ENCODE results near the gene CLINT1. TPM values are rescaled to one million over a fixed set of nuclear protein-coding genes. Genes with fewer than 3 reads are reported as not detected.

CLINT1 gene
- total and polyA plus RNA-seq, 2 experiments from 2014 or later: 71.7 to 101 TPM

- peak overlapping the region; percentile 61 for H3K27ac Mint-ChIP-seq
- peak; percentile 35; the same call in 1 of the 3 replicates for ATAC-seq
- peak; percentile 75 for DNase-seq (ENCODE audit: low spot score)
These were observed 38.2 kb downstream of the CLINT1 start for GRCh38 chr5:157820593-157821252.

DNA sequence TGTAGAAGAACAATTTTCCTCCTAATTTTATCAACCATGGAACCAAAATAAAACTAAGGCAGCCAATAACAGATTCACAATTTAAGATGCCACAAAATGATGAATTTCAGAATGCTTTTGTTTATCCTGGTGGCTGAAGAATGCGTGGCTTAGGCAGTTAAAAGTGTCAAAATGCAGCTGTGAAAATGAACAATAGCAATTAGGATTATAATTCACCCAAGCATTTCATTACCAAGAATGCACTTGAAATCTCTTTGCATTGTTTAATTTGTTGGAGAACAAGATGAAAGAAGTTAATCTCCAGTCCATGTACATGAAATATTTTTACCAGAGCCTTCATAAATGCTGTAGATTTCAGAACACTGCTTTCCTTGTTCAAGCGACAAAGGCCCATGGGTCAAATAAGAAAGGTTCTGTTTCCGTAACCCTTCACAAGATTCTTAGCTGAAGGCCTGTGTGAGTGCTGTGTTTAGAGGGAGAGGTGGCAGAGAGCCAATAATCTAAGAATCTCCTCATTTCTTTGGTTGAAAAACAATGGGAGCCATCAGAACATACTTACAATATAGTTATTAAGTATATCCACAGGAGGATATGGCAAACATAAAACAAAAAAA is 39.3 kb downstream of the CLINT1 start:
- ATAC-seq (no peak), DNase-seq (ENCODE audit: low spot score) (no peak)
- no peaks in the 10 kb centered on the region for H3K27me3 Mint-ChIP-seq (ENCODE audit: insufficient read depth, low read depth, poor library complexity)
- no peaks in the 10 kb centered on the region for H3K27me3 ChIP-seq (ENCODE audit: insufficient read depth)
- peaks cover 20% of the 10 kb centered on the region for H4K20me1 ChIP-seq (replicated peaks; ENCODE audit: insufficient read depth)
- no peak overlapping the region for H2AFZ ChIP-seq
- peaks cover 7% of the 10 kb centered on the region; the same call in 2 of the 3 replicates for H3K36me3 Mint-ChIP-seq (ENCODE audit: low read depth)
- no peaks in the 10 kb centered on the region for H3F3A ChIP-seq (replicated peaks; ENCODE audit: low read depth)
- no peak overlapping the region for H3K27ac ChIP-seq (ENCODE audit: low read depth)
- no peak overlapping the region for H3K4me3 ChIP-seq
- no peak overlapping the region; the same call in 2 of the 3 replicates for H3K4me3 Mint-ChIP-seq
- H3K9me2 ChIP-seq (ENCODE audit: insufficient read depth): no peaks in the 10 kb centered on the region
- no peaks in the 10 kb centered on the region; the same call in 1 of the 2 replicates for H3K36me3 ChIP-seq (ENCODE audit: insufficient read depth)
- H3K27ac Mint-ChIP-seq: peak overlapping the region; percentile 61; the same call in 1 of the 2 replicates
- peaks cover 10% of the 10 kb centered on the region for H3K4me1 ChIP-seq (ENCODE audit: insufficient read depth)
- H3K79me2 ChIP-seq (replicated peaks; ENCODE audit: insufficient read depth): peaks cover 81% of the 10 kb centered on the region
- H3K4me2 ChIP-seq: peak overlapping the region; percentile 17; the same call in 1 of the 2 replicates
- peaks cover 25% of the 10 kb centered on the region for H3K4me1 Mint-ChIP-seq
- H3K9me3 Mint-ChIP-seq: no peaks in the 10 kb centered on the region
- TF ChIP-seq POLR2AphosphoS5 (IDR thresholded peaks at IDR 0.05; ENCODE audit: low read depth) (no peak), REST (IDR thresholded peaks at IDR 0.05; ENCODE audit: unreplicated experiment) (no peak), STAT1 (IDR thresholded peaks at IDR 0.05; ENCODE audit: unreplicated experiment) (no peak), ZNF114 (CRISPR knock-in tag; IDR thresholded peaks at IDR 0.05) (no peak), CTCF (conservative IDR thresholded peaks at IDR 0.05; ENCODE audit: low read depth in 2 of 2) (no peak), ZNF331 (CRISPR knock-in tag; IDR thresholded peaks at IDR 0.05; ENCODE audit: low read depth) (no peak)

More at GRCh38 chr5:157820593-157821252, 38.2 kb downstream of the CLINT1 start:
- Mint-ChIP-seq H3K27me3 (ENCODE audit: insufficient read depth, low read depth, poor library complexity) (no peaks in the 10 kb centered on the region), H3K4me3 (no peak overlapping the region), H3K9me3 (no peaks in the 10 kb centered on the region), H3K36me3 (ENCODE audit: low read depth) (peaks cover 7% of the 10 kb centered on the region; the same call in 2 of the 3 replicates), H3K4me1 (peaks cover 25% of the 10 kb centered on the region)
- H3K4me1 ChIP-seq (ENCODE audit: insufficient read depth): peaks cover 10% of the 10 kb centered on the region
- peak; percentile 52 to 76 for TF ChIP-seq CTCF (conservative IDR thresholded peaks at IDR 0.05; ENCODE audit: low read depth in 2 of 2)
- no peak for TF ChIP-seq JUNB (IDR thresholded peaks at IDR 0.05; ENCODE audit: unreplicated experiment)
- H4K20me1 ChIP-seq (replicated peaks; ENCODE audit: insufficient read depth): peaks cover 20% of the 10 kb centered on the region
- no peak overlapping the region for H3K4me2 ChIP-seq
- no peaks in the 10 kb centered on the region for H3F3A ChIP-seq (replicated peaks; ENCODE audit: low read depth)
- H3K4me3 ChIP-seq: no peak overlapping the region
- H3K79me2 ChIP-seq (replicated peaks; ENCODE audit: insufficient read depth): peaks cover 91% of the 10 kb centered on the region
- H2AFZ ChIP-seq: no peak overlapping the region
- H3K27ac ChIP-seq (ENCODE audit: low read depth): no peak overlapping the region
- no peaks in the 10 kb centered on the region for H3K27me3 ChIP-seq (ENCODE audit: insufficient read depth)
- H3K36me3 ChIP-seq (ENCODE audit: insufficient read depth): no peaks in the 10 kb centered on the region
- no peaks in the 10 kb centered on the region for H3K9me2 ChIP-seq (ENCODE audit: insufficient read depth)
